Ishikawa (cell line): ENCODE data around the gene PSTPIP2.

Source experiments
- CEBPB ChIP-seq: IDR thresholded peaks from 2 replicates; pipeline ENCODE4 v1.6.1; 2012
- CREB1 ChIP-seq: IDR thresholded peaks from 2 replicates; pipeline ENCODE4 v1.6.1; 2012; ENCODE audit warnings: low read depth
- EGR1 ChIP-seq: IDR thresholded peaks from 2 replicates; pipeline ENCODE4 v1.6.1; 2012
- EP300 ChIP-seq: IDR thresholded peaks from 2 replicates; pipeline ENCODE4 v1.6.1; 2012; ENCODE audit warnings: borderline replicate concordance
- FOXM1 ChIP-seq: IDR thresholded peaks from 2 replicates; pipeline ENCODE4 v1.6.1; 2012; ENCODE audit warnings: low read depth, borderline replicate concordance
- MAX ChIP-seq: IDR thresholded peaks from 2 replicates; pipeline ENCODE4 v1.6.1; 2012
- NFIC ChIP-seq: IDR thresholded peaks from 2 replicates; pipeline ENCODE4 v1.6.1; 2012
- RAD21 ChIP-seq: IDR thresholded peaks from 2 replicates; pipeline ENCODE4 v1.6.1; 2012; ENCODE audit warnings: low read depth
- REST ChIP-seq: IDR thresholded peaks from 2 replicates; pipeline ENCODE4 v1.6.1; 2012; ENCODE audit warnings: low read depth, mild to moderate bottlenecking
- TAF1 ChIP-seq: IDR thresholded peaks from 2 replicates; pipeline ENCODE4 v1.6.1; 2012; ENCODE audit warnings: low read depth, mild to moderate bottlenecking
- TCF12 ChIP-seq: IDR thresholded peaks from 2 replicates; pipeline ENCODE4 v1.6.1; 2012; ENCODE audit warnings: low read depth
- TEAD4 ChIP-seq: IDR thresholded peaks from 2 replicates; pipeline ENCODE4 v1.6.1; 2012
- USF1 ChIP-seq: IDR thresholded peaks from 2 replicates; pipeline ENCODE4 v1.6.1; 2012
- YY1 ChIP-seq: IDR thresholded peaks from 2 replicates; pipeline ENCODE4 v1.6.1; 2012; ENCODE audit warnings: low read depth
- ZBTB7A ChIP-seq: IDR thresholded peaks from 2 replicates; pipeline ENCODE4 v1.6.1; 2012; ENCODE audit warnings: low read depth

Gene PSTPIP2

GRCh38 chr18:46001892-46002291, 70.2 kb downstream of the PSTPIP2 start:
- no peak for TF ChIP-seq TAF1
- no peak for TF ChIP-seq YY1
- no peak for TF ChIP-seq EGR1
- TF ChIP-seq RAD21, result no peak
- no peak for TF ChIP-seq FOXM1
- TF ChIP-seq REST, result no peak
- TF ChIP-seq MAX, result no peak
- no peak for TF ChIP-seq TEAD4
- no peak for TF ChIP-seq TCF12
- TF ChIP-seq NFIC, result no peak
- TF ChIP-seq ZBTB7A, result no peak
- no peak for TF ChIP-seq CEBPB
- TF ChIP-seq CREB1, result no peak
- TF ChIP-seq EP300, result no peak
- no peak for TF ChIP-seq USF1

GRCh38 chr18:46001074-46001473, 71.0 kb downstream of the PSTPIP2 start:
- TF ChIP-seq YY1 (no peak), CEBPB (no peak), TEAD4 (no peak), NFIC (no peak), CREB1 (no peak), ZBTB7A (no peak), EP300 (no peak), TCF12 (no peak), RAD21 (no peak)

GRCh38 chr18:45999536-45999935, 72.5 kb downstream of the PSTPIP2 start:
- no peak for TF ChIP-seq YY1

GRCh38 chr18:45998244-45998643, 73.8 kb downstream of the PSTPIP2 start:
- TF ChIP-seq TCF12 (no peak), RAD21 (no peak), TEAD4 (no peak), MAX (no peak), EGR1 (no peak), TAF1 (no peak), ZBTB7A (no peak), FOXM1 (no peak), NFIC (no peak), REST (no peak), CEBPB (no peak), USF1 (no peak), CREB1 (no peak), EP300 (no peak)

- TF ChIP-seq YY1 (no peak), REST (no peak), TEAD4 (no peak), NFIC (no peak), ZBTB7A (no peak), RAD21 (no peak), MAX (no peak), USF1 (no peak), TCF12 (no peak), CEBPB (no peak)
Measured at GRCh38 chr18:45997700-45998151, 74.3 kb downstream of the PSTPIP2 start.
